CD4-positive, alpha-beta T cell treated with Interleukin-15 for 4 hours (primary cell): Measurements from ENCODE around the gene SIRPD.
A peak's percentile ranks its signal among the peaks of the same experiment; 100 is the strongest.
"Not testable (repeated sequence)": the region's sequence is repeated elsewhere in the genome, so short reads cannot be mapped to it uniquely, and the experiment has no call there.

Experiments
- DNase-seq: peaks from one replicate; pipeline ENCODE4 v3.0.0-alpha.2; 2020; ENCODE audit warnings: low spot score

The SIRPD gene

GRCh38 chr20:1557605-1558004, at the start of gene SIRPD:
Gene SIRPD, minus strand, starts transcription at chr20:1557705. Its CDS starts 52 bp downstream, at chr20:1557653.
- DNase-seq = no peak

- no peak for DNase-seq
These were observed 43.2 kb upstream of the SIRPD start for GRCh38 chr20:1600736-1601135.

- DNase-seq = no peak
These were observed 37.8 kb upstream of the SIRPD start for GRCh38 chr20:1595333-1595732.

- DNase-seq = no peak
These were observed 31.3 kb upstream of the SIRPD start for GRCh38 chr20:1588533-1589460.

GRCh38 chr20:1587781-1588532, 30.5 kb upstream of the SIRPD start:
- no peak for DNase-seq

- no peak for DNase-seq
These were observed 22.0 kb upstream of the SIRPD start for GRCh38 chr20:1579488-1579887.

GRCh38 chr20:1577906-1578305, 20.4 kb upstream of the SIRPD start:
- no peak for DNase-seq

GRCh38 chr20:1577313-1577712, 19.8 kb upstream of the SIRPD start:
- not testable (repeated sequence) for DNase-seq

- no peak for DNase-seq
These were observed 19.1 kb upstream of the SIRPD start for GRCh38 chr20:1576641-1577040.

- DNase-seq = not testable (repeated sequence)
These were observed 18.5 kb upstream of the SIRPD start for GRCh38 chr20:1576003-1576402.

GRCh38 chr20:1571583-1571982, 14.1 kb upstream of the SIRPD start:
- not testable (repeated sequence) for DNase-seq

GRCh38 chr20:1569415-1569881, 11.9 kb upstream of the SIRPD start:
- DNase-seq = no peak

- no peak for DNase-seq
These were observed 10.6 kb upstream of the SIRPD start for GRCh38 chr20:1568163-1568490.

- DNase-seq = no peak
These were observed 10.1 kb upstream of the SIRPD start for GRCh38 chr20:1567392-1568162.

- no peak for DNase-seq
These were observed 9.2 kb upstream of the SIRPD start for GRCh38 chr20:1566701-1567100.

- no peak for DNase-seq
These were observed 8.0 kb upstream of the SIRPD start for GRCh38 chr20:1565461-1565860.

- no peak for DNase-seq
These were observed 6.1 kb upstream of the SIRPD start for GRCh38 chr20:1563598-1563997.

GRCh38 chr20:1562622-1563021, 5.1 kb upstream of the SIRPD start:
- no peak for DNase-seq

GRCh38 chr20:1561350-1561749, 3.8 kb upstream of the SIRPD start:
- no peak for DNase-seq

GRCh38 chr20:1555952-1556351, 1.6 kb downstream of the SIRPD start:
- peak; percentile 23 for DNase-seq

GRCh38 chr20:1539816-1540419, 17.6 kb downstream of the SIRPD start:
- DNase-seq = no peak

- no peak for DNase-seq
These were observed 18.9 kb downstream of the SIRPD start for GRCh38 chr20:1538655-1539054.
